DMS79 treated with DMSO at 0.1 percent for 48 hours (cell line): ENCODE data around the gene ATP2A3.

Source experiments
- DNase-seq: peaks from one replicate; lab custom pipeline; 2025; lab: John Stamatoyannopoulos, UW

ATP2A3 gene

DNA sequence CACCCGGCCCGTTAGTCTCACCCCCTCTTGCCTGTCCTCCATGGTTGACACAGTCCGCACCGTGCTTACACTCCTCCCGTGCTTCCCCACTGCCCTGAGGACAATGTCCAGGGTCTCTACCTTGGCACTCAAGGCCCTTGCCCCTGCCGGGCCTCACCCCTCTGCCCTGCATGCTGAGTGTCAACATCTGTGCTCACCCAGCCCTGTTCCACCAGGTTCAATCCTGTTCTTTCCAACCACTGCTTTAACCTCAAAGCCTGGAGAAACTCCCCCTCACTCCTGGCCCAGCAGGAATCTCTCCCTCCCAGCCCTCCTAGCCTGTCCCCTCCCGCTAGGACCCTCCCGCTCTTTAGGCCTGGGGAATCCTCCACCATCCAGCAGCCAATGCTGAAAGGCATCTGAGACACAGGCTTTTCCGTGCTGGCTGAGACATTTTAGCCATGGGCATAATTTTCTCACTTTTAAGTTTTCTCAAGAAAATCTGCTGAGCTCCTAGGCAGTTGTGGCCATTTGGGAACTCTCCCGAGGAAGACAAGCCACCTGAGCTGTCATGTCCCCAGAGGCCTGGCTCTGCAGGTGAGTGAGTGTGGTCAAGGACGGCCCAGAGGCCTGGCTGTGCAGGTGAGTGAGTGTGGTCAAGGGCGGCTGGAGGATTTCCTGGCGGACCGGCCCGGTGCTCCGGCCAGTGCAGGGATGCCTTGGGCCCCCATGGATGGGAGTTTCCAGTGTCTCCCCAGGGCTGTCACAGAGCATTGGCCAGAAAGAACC, 37.2 kb downstream of the ATP2A3 start:
- DNase-seq = no peak

- DNase-seq = no peak
Observed at GRCh38 chr17:3925684-3926485, 38.4 kb downstream of the ATP2A3 start.

- DNase-seq = no peak
Observed at GRCh38 chr17:3924512-3925350, 39.5 kb downstream of the ATP2A3 start.

DNA sequence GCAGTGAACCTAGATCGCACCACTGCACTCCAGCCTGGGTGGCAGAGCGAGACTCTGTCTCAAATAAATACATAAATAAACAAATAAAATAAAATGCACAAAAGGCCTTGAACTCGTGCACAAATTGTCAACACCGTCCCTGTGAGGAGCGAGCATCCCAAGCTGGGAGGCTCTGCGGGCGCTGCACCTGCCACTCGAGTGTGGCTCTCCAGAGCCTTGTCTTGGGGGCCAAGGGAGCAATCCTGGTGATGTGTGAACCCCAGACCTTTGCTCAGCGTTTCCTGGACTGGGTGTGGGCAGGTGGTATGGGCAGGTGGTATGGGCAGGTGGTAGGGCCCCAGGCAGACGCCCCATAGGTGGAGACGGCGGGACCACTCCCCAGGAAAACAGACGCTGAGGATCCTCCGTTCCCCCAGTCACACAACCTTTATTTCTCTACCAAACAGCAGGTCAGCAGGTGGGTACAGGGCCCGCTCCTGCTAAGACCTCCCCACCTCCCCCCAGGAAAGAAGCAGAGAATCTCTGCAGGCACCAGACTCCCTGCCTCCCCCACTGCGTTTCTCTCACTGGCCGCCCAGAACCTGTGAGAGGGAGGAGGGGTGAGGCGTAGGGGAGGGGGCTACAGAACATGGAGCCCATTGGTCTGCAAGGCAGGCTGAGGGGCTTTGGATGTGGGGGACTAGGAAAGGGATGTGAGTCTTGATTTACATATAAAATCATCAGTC, 40.6 kb downstream of the ATP2A3 start:
- no peak for DNase-seq

DNA sequence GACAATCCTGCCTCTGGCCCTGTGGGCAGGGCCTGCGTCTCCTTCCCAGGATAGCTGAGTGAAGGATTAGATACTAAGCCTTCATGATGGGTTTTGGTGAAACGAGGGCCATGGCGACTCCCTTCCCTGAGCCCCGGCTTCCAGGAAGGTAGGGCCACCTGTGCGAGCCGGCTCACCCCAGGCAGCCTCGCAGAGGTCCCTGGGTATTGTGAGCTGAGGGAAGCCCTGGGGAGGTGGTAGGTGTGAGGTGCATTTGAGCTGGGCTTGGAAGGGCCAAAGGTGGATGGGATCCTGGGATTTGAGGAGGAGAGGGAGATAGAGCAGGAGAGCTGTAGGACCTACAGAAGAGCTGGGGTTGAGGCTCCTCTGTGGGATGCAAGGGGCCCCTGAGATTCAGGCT, 41.5 kb downstream of the ATP2A3 start:
- DNase-seq = no peak

- no peak for DNase-seq
Observed at GRCh38 chr17:3921502-3922319, 42.5 kb downstream of the ATP2A3 start.

GRCh38 chr17:3921006-3921405, 43.2 kb downstream of the ATP2A3 start:
- no peak for DNase-seq

DNA sequence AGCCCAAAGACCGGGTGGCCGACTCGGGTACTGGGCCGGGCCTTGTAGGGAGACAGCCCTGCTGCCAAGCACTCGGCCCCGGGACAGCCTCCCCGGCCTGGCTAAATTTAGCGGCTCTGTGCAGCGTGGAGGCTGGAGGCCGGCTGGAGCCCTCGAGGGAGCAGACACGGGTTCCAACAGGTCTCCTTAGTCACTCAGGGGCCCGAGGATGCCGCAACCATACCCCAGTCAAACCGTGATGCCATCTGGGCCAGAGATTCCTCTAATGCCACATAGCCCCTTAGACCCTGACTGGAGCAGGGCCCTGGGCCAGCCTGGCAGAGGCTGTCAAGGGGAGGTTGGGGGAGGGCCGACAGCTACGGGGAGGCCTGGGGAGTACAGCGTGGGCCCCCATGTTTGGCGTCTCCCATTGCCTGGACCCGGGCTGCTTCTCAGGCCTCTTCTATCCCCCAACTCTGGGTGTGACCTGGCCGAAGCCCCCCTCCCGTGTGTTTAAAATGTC, 45.1 kb downstream of the ATP2A3 start:
- no peak for DNase-seq

GRCh38 chr17:3918372-3919122, 45.7 kb downstream of the ATP2A3 start:
- no peak for DNase-seq

DNA sequence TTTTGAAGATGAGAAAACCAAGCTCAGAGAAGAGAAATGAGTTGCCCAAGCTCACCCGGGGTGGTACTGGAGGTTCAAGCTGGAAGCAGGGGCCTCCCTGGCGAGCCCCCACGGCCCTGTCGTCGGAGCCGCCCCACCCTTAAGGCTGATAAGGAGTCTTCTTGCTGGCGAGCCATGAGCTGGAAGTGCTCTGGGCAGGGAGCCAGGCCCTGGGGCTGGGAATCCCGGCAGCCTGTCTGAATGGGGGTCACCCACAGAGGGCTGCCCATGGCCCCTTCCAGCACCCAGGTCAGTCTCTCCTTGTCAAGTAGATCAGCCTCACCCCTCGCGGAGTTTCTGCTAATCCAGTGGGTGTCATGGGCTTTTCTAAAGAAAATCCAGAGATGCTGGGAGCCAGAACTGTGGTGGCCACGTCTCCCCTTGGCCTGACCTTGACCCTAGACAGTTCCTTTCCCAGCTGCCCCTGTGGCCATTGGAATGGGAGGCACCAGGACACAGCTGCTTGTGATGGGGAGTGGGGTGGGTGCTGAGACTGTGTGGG, 46.8 kb downstream of the ATP2A3 start:
- peak; percentile 52 for DNase-seq

DNA sequence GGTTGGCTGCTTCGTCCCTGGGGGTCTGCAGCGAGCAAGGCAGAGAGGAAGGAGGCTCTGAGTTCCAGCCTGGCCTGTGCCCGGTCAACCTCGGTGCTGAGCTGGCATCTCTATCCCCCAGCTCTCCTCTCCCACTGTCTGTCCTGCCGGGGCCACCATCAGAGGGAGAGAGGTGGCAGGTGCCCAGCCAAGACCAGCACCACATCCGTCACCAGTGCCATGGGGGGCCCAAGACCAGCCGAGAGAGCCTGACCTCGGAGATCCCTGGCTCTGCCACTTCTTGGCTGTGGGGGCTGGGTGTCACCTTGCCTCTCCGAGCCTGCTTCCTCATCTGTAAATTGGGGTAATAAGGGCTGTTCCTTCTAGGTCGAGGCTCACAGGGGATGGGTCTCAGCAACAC, 47.4 kb downstream of the ATP2A3 start:
- DNase-seq = no peak

GRCh38 chr17:3915995-3916696, 48.1 kb downstream of the ATP2A3 start, which contains the start of gene P2RX1:
TSS of gene P2RX1 (minus strand) at chr17:3916465. CDS start at chr17:3916225, 240 bp downstream.
- no peak for DNase-seq

DNA sequence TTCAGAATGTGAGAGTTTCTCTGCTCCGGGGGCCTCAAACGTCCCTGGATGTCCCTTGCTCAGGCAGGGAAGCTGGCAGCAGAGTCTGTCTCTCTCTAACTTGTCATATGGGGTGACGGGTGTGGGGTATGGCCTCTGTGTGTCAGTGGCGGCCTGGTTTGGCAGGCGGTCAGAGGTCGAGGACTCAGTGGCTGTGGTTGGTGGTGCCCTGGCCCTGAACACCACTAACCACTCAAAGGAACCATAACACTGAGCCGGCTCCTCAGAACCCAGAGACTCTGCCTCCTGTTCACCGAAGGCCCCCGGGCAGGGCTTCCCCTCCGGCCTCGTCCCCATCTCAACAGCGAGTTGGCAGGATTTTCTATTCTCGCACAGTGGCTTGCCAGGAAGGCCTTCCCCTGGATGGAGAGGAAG, 48.6 kb downstream of the ATP2A3 start:
- no peak for DNase-seq

DNA sequence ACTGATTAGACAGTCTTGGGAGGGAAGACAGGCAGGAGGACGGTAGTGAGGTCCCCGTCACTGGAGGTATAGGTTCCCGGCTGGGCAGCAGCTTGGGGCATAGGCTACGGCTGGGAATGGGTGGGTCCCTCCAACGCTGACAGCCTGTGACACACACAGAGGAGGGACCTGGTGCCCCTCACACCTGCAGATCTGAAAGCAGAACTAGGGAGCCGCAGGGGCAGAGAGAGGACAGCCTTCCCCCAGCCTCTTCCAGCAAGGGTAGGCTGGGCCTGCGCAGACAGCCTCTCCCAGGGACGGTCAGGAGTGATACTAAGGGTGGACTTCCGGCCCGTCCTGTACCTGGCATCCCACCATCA, 49.9 kb downstream of the ATP2A3 start:
- DNase-seq = no peak

- DNase-seq = peak; percentile 47
Observed at GRCh38 chr17:3913531-3914311, 50.5 kb downstream of the ATP2A3 start.

GRCh38 chr17:3912827-3913226, 51.4 kb downstream of the ATP2A3 start:
- no peak for DNase-seq

DNA sequence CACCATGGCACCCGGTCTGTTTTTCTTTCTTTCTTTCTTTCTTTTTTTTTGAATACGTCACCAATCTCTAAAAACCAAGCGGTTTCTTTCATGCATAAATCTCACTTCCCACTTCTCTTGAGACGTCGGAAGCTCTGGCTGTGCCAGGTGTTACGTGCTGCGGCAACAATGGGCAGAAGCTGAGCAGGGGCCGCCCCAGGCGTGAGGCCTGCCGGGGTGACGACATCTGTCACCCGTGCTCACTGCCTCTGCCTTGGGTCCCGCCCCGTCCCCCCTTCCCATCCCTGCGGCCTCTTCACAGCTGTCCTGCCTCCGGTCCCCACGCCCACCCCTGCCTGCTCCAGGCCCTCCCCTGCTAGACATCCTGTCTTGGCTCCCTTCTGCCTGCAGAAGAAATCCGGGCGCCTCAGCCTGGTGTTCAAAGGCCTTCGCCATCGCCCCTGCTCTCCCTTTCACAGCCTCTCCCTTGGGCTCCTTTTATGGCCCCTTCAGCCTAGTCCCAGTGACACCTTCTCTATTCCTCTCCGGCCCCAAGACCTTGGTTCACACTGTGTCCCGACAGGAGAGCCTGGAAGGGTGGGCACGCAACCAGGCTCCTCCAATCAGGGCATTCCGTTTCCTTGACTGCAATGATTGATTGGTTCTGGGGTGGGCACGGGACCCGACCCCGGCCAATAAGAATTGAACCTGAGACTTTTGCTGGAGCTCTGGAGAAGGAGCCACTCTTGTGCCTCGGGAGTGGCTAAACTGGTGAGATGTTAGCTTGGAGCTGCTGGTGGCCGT, 52.8 kb downstream of the ATP2A3 start:
- DNase-seq = no peak
